Measurements from ENCODE around the gene FXR2.
A peak's percentile ranks its signal among the peaks of the same experiment; 100 is the strongest.

GRCh38 chr17:7557775-7558543 is 56.7 kb downstream of the FXR2 start:
- TF ChIP-seq, protein P1, sequence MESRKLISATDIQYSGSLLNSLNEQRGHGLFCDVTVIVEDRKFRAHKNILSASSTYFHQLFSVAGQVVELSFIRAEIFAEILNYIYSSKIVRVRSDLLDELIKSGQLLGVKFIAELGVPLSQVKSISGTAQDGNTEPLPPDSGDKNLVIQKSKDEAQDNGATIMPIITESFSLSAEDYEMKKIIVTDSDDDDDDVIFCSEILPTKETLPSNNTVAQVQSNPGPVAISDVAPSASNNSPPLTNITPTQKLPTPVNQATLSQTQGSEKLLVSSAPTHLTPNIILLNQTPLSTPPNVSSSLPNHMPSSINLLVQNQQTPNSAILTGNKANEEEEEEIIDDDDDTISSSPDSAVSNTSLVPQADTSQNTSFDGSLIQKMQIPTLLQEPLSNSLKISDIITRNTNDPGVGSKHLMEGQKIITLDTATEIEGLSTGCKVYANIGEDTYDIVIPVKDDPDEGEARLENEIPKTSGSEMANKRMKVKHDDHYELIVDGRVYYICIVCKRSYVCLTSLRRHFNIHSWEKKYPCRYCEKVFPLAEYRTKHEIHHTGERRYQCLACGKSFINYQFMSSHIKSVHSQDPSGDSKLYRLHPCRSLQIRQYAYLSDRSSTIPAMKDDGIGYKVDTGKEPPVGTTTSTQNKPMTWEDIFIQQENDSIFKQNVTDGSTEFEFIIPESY (IDR thresholded peaks at IDR 0.05) = no peak
- TF ChIP-seq RAD21 (IDR thresholded peaks at IDR 0.05) = peak; percentile 13 to 35

Data from liver (tissue), 2 donors.